ENCODE measurements around the gene PDE9A. TPM values are rescaled to one million over a fixed set of nuclear protein-coding genes. Genes with fewer than 3 reads are reported as not detected.
"Not testable (repeated sequence)": the region's sequence is repeated elsewhere in the genome, so short reads cannot be mapped to it uniquely, and the experiment has no call there.

PDE9A gene
- total RNA-seq, 1 donor = 9.5 TPM

GRCh38 chr21:42703965-42704364 is 50.5 kb downstream of the PDE9A start:
- no peak overlapping the region for H3K4me3 ChIP-seq (ENCODE audit: low read depth, low read length)
- no peak for TF ChIP-seq CTCF (IDR thresholded peaks at IDR 0.05; ENCODE audit: insufficient read depth, low read depth, low read length)
- DNase-seq (ENCODE audit: low read depth) = no peak

- no peak for DNase-seq (ENCODE audit: low read depth)
- no peak overlapping the region for H3K4me3 ChIP-seq (ENCODE audit: low read depth, low read length)
- no peak for TF ChIP-seq CTCF (IDR thresholded peaks at IDR 0.05; ENCODE audit: insufficient read depth, low read depth, low read length)
Observed at GRCh38 chr21:42704861-42705260, 51.4 kb downstream of the PDE9A start.

- no peak for TF ChIP-seq CTCF (IDR thresholded peaks at IDR 0.05; ENCODE audit: insufficient read depth, low read depth, low read length)
- no peak for DNase-seq (ENCODE audit: low read depth)
- H3K4me3 ChIP-seq (ENCODE audit: low read depth, low read length) = no peak overlapping the region
Observed at GRCh38 chr21:42705346-42705745, 51.9 kb downstream of the PDE9A start.

GRCh38 chr21:42705746-42706374 is 52.4 kb downstream of the PDE9A start:
- DNase-seq (ENCODE audit: low read depth) = no peak
- TF ChIP-seq CTCF (IDR thresholded peaks at IDR 0.05; ENCODE audit: insufficient read depth, low read depth, low read length) = no peak
- H3K4me3 ChIP-seq (ENCODE audit: low read depth, low read length) = no peak overlapping the region

GRCh38 chr21:42706765-42707164 is 53.3 kb downstream of the PDE9A start:
- no peak overlapping the region for H3K4me3 ChIP-seq (ENCODE audit: low read depth, low read length)
- no peak for TF ChIP-seq CTCF (IDR thresholded peaks at IDR 0.05; ENCODE audit: insufficient read depth, low read depth, low read length)
- no peak for DNase-seq (ENCODE audit: low read depth)

- DNase-seq (ENCODE audit: low read depth) = no peak
- H3K4me3 ChIP-seq (ENCODE audit: low read depth, low read length) = no peak overlapping the region
- TF ChIP-seq CTCF (IDR thresholded peaks at IDR 0.05; ENCODE audit: insufficient read depth, low read depth, low read length) = no peak
Observed at GRCh38 chr21:42707207-42707830, 53.9 kb downstream of the PDE9A start.

GRCh38 chr21:42708107-42708506 is 54.7 kb downstream of the PDE9A start:
- no peak for DNase-seq (ENCODE audit: low read depth)
- TF ChIP-seq CTCF (IDR thresholded peaks at IDR 0.05; ENCODE audit: insufficient read depth, low read depth, low read length) = no peak
- H3K4me3 ChIP-seq (ENCODE audit: low read depth, low read length) = no peak overlapping the region

- not testable (repeated sequence) for DNase-seq (ENCODE audit: low read depth); H3K4me3 ChIP-seq (ENCODE audit: low read depth, low read length)
Observed at GRCh38 chr21:42708916-42709315, 55.5 kb downstream of the PDE9A start.
